CD4-positive, CD25-positive, alpha-beta regulatory T cell (primary cell): ENCODE results near the gene LRRC17. TPM values are rescaled to one million over a fixed set of nuclear protein-coding genes. Genes with fewer than 3 reads are reported as not detected.

ENCODE experiments used
- ATAC-seq, 2 donors: fragments of 150-1000 bp; cut with Tn5 transposase; one replicate each; pipeline ENCODE4 v1.10.0; 2021; ENCODE audit warnings: low read depth in 2 of 2, moderate number of reproducible peaks in 2 of 2, moderate library complexity in 1 of 2
- DNase-seq, 3 donors: peaks; one replicate each; pipeline versions ENCODE4 v3.0.0 to v3.0.0-alpha.2; 2012 to 2022; ENCODE audit warnings: mixed read lengths in 1 of 3
- H3K27ac ChIP-seq: one replicate; pipeline ENCODE4 v1.7.0; 2013; ENCODE audit warnings: mild to moderate bottlenecking, low read length; ENCODE audit not compliant: insufficient read depth, poor library complexity, severe bottlenecking
- H3K27me3 ChIP-seq: one replicate; pipeline ENCODE4 v1.7.0; 2013; ENCODE audit warnings: low read length; ENCODE audit not compliant: control insufficient read depth, insufficient read depth
- H3K36me3 ChIP-seq: one replicate; pipeline ENCODE4 v1.7.0; 2013; ENCODE audit warnings: mild to moderate bottlenecking, low read length, moderate library complexity; ENCODE audit not compliant: control insufficient read depth, insufficient read depth
- H3K4me1 ChIP-seq: 2 replicates; pipeline ENCODE4 v1.7.0; 2013; ENCODE audit warnings: mild to moderate bottlenecking, low read length; ENCODE audit not compliant: insufficient read depth, control insufficient read depth, poor library complexity, severe bottlenecking
- H3K4me3 ChIP-seq: one replicate; pipeline ENCODE4 v1.7.0; 2013; ENCODE audit warnings: low read depth, mild to moderate bottlenecking, low read length, moderate library complexity
- H3K9me3 ChIP-seq, 2 experiments: 1 replicate in 1 of 2; 2 replicates in 1 of 2; pipeline ENCODE4 v1.7.0; 2013; ENCODE audit warnings: low read length in 2 of 2, mild to moderate bottlenecking in 1 of 2, moderate library complexity in 1 of 2; ENCODE audit not compliant: control insufficient read depth in 2 of 2
- H3K27ac Mint-ChIP-seq, 3 donors: one replicate each; pipeline ENCODE4 v1.8.0; 2020 to 2022; ENCODE audit warnings: mild to moderate bottlenecking in 3 of 3, mixed read lengths in 3 of 3, moderate library complexity in 2 of 3
- H3K27me3 Mint-ChIP-seq: one replicate; pipeline ENCODE4 v1.8.0; 2022; ENCODE audit warnings: mild to moderate bottlenecking, mixed read lengths
- H3K36me3 Mint-ChIP-seq: one replicate; pipeline ENCODE4 v1.8.0; 2020; ENCODE audit warnings: mixed read lengths
- H3K4me1 Mint-ChIP-seq, 4 donors: one replicate each; pipeline ENCODE4 v1.8.0; 2020 to 2022; ENCODE audit warnings: mixed read lengths in 4 of 4, mild to moderate bottlenecking in 1 of 4
- H3K4me3 Mint-ChIP-seq, 4 donors: one replicate each; pipeline ENCODE4 v1.8.0; 2020 to 2022; ENCODE audit warnings: mild to moderate bottlenecking in 4 of 4, mixed read lengths in 4 of 4, moderate library complexity in 3 of 4
- H3K9me3 Mint-ChIP-seq, 7 donors: one replicate each; pipeline ENCODE4 v1.8.0; 2020 to 2022; ENCODE audit warnings: mixed read lengths in 7 of 7, mild to moderate bottlenecking in 3 of 7, moderate library complexity in 2 of 7
- polyA plus RNA-seq, 4 donors: library from polyadenylated mRNA; unstranded; fragments of 300-500 nt; fragmentation: Illumina TruSeq; gene quantifications; one replicate each; pipeline ENCODE4 v1.2.3, GENCODE V29; 2021
- total RNA-seq: library from RNA; stranded (reverse); gene quantifications from one replicate; pipeline ENCODE4 v1.2.3, GENCODE V29; 2022

The LRRC17 gene
- total and polyA plus RNA-seq, 5 donors from 2014 or later, result 0.32 to 0.69 (median 0.40) TPM; not detected in 2

- H3K36me3 Mint-ChIP-seq, result no peaks in the 10 kb centered on the region
- no peak overlapping the region for H3K27ac Mint-ChIP-seq
- H3K4me1 ChIP-seq, result no peaks in the 10 kb centered on the region
- ATAC-seq (no peak), DNase-seq (no peak)
- no peaks in the 10 kb centered on the region for H3K36me3 ChIP-seq
- H3K9me3 Mint-ChIP-seq, result no peaks in the 10 kb centered on the region
- H3K27me3 Mint-ChIP-seq, result no peaks in the 10 kb centered on the region
- H3K27ac ChIP-seq, result no peak overlapping the region
- H3K4me3 ChIP-seq, result no peak overlapping the region
- H3K4me1 Mint-ChIP-seq, result no peaks in the 10 kb centered on the region
- no peaks in the 10 kb centered on the region for H3K9me3 ChIP-seq
- H3K4me3 Mint-ChIP-seq, result no peak overlapping the region
- H3K27me3 ChIP-seq, result no peaks in the 10 kb centered on the region
Measured at GRCh38 chr7:102918845-102919244, 6.0 kb downstream of the LRRC17 start.

GRCh38 chr7:102925976-102926782, 13.4 kb downstream of the LRRC17 start:
- no peak for DNase-seq
- no peak for ATAC-seq
- no peaks in the 10 kb centered on the region for H3K36me3 Mint-ChIP-seq
- no peak overlapping the region for H3K4me3 ChIP-seq
- H3K9me3 Mint-ChIP-seq, result peaks cover 0 to 3% (median 0%) of the 10 kb centered on the region in 7 donors
- H3K27ac ChIP-seq, result no peak overlapping the region
- H3K9me3 ChIP-seq, result no peaks in the 10 kb centered on the region
- H3K4me1 Mint-ChIP-seq, result no peaks in the 10 kb centered on the region
- H3K36me3 ChIP-seq, result no peaks in the 10 kb centered on the region
- H3K27ac Mint-ChIP-seq, result no peak overlapping the region
- no peaks in the 10 kb centered on the region for H3K4me1 ChIP-seq
- H3K27me3 Mint-ChIP-seq, result peaks cover 29% of the 10 kb centered on the region
- H3K4me3 Mint-ChIP-seq, result no peak overlapping the region
- no peaks in the 10 kb centered on the region for H3K27me3 ChIP-seq

- no peak overlapping the region for H3K27ac ChIP-seq
- H3K36me3 ChIP-seq, result no peaks in the 10 kb centered on the region
- no peaks in the 10 kb centered on the region for H3K4me1 ChIP-seq
- H3K27me3 ChIP-seq, result no peaks in the 10 kb centered on the region
- H3K4me3 ChIP-seq, result no peak overlapping the region
- no peak overlapping the region for H3K4me3 Mint-ChIP-seq
- DNase-seq, result no peak
- no peak for ATAC-seq
- H3K27ac Mint-ChIP-seq, result no peak overlapping the region
- peaks cover 29% of the 10 kb centered on the region for H3K27me3 Mint-ChIP-seq
- no peaks in the 10 kb centered on the region for H3K9me3 ChIP-seq
- H3K36me3 Mint-ChIP-seq, result no peaks in the 10 kb centered on the region
- H3K4me1 Mint-ChIP-seq, result no peaks in the 10 kb centered on the region
- peaks cover 0 to 3% (median 0%) of the 10 kb centered on the region in 7 donors for H3K9me3 Mint-ChIP-seq
Measured at GRCh38 chr7:102926783-102927140, 14.0 kb downstream of the LRRC17 start.

- DNase-seq (no peak), ATAC-seq (no peak)
- Histone ChIP-seq H3K27me3 (no peaks in the 10 kb centered on the region), H3K27ac (no peak overlapping the region), H3K9me3 (no peaks in the 10 kb centered on the region), H3K4me3 (no peak overlapping the region), H3K36me3 (no peaks in the 10 kb centered on the region), H3K4me1 (no peaks in the 10 kb centered on the region)
- Mint-ChIP-seq H3K36me3 (no peaks in the 10 kb centered on the region), H3K9me3 (peaks cover 0 to 3% (median 0%) of the 10 kb centered on the region in 7 donors), H3K27ac (no peak overlapping the region), H3K27me3 (peaks cover 29% of the 10 kb centered on the region), H3K4me3 (no peak overlapping the region), H3K4me1 (no peaks in the 10 kb centered on the region)
Measured at GRCh38 chr7:102927312-102927933, 14.6 kb downstream of the LRRC17 start.

- Mint-ChIP-seq H3K9me3 (peaks cover 0 to 3% (median 0%) of the 10 kb centered on the region in 7 donors), H3K4me3 (no peak overlapping the region), H3K4me1 (no peaks in the 10 kb centered on the region), H3K27ac (no peak overlapping the region), H3K27me3 (peaks cover 17% of the 10 kb centered on the region), H3K36me3 (no peaks in the 10 kb centered on the region)
- no peaks in the 10 kb centered on the region for H3K9me3 ChIP-seq
- H3K36me3 ChIP-seq, result no peaks in the 10 kb centered on the region
- H3K27ac ChIP-seq, result no peak overlapping the region
- no peaks in the 10 kb centered on the region for H3K4me1 ChIP-seq
- ATAC-seq (no peak), DNase-seq (no peak)
- no peak overlapping the region for H3K4me3 ChIP-seq
- peaks cover 2% of the 10 kb centered on the region for H3K27me3 ChIP-seq
Measured at GRCh38 chr7:102931757-102932156, 19.0 kb downstream of the LRRC17 start.

GRCh38 chr7:102933763-102934162, 21.0 kb downstream of the LRRC17 start:
- Mint-ChIP-seq H3K4me1 (no peaks in the 10 kb centered on the region), H3K9me3 (peaks cover 0 to 1% (median 0%) of the 10 kb centered on the region in 7 donors), H3K27me3 (peaks cover 4% of the 10 kb centered on the region), H3K27ac (no peak overlapping the region), H3K36me3 (no peaks in the 10 kb centered on the region), H3K4me3 (no peak overlapping the region)
- H3K27me3 ChIP-seq, result peaks cover 2% of the 10 kb centered on the region
- H3K36me3 ChIP-seq, result no peaks in the 10 kb centered on the region
- no peaks in the 10 kb centered on the region for H3K9me3 ChIP-seq
- no peak overlapping the region for H3K27ac ChIP-seq
- H3K4me1 ChIP-seq, result no peaks in the 10 kb centered on the region
- no peak overlapping the region for H3K4me3 ChIP-seq
- no peak for DNase-seq
- ATAC-seq, result no peak

GRCh38 chr7:102934239-102934638, 21.4 kb downstream of the LRRC17 start:
- H3K27ac Mint-ChIP-seq, result no peak overlapping the region
- Histone ChIP-seq H3K36me3 (no peaks in the 10 kb centered on the region), H3K27ac (no peak overlapping the region), H3K9me3 (no peaks in the 10 kb centered on the region), H3K27me3 (peaks cover 2% of the 10 kb centered on the region), H3K4me1 (no peaks in the 10 kb centered on the region), H3K4me3 (no peak overlapping the region)
- DNase-seq, result no peak
- no peaks in the 10 kb centered on the region for H3K27me3 Mint-ChIP-seq
- H3K4me1 Mint-ChIP-seq, result no peaks in the 10 kb centered on the region
- H3K36me3 Mint-ChIP-seq, result no peaks in the 10 kb centered on the region
- H3K4me3 Mint-ChIP-seq, result no peak overlapping the region
- peaks cover 0 to 1% (median 0%) of the 10 kb centered on the region in 7 donors for H3K9me3 Mint-ChIP-seq
- ATAC-seq, result no peak

- Mint-ChIP-seq H3K4me1 (no peaks in the 10 kb centered on the region), H3K27ac (no peak overlapping the region), H3K9me3 (no peaks in the 10 kb centered on the region), H3K4me3 (no peak overlapping the region), H3K36me3 (no peaks in the 10 kb centered on the region), H3K27me3 (no peaks in the 10 kb centered on the region)
- no peak for DNase-seq
- Histone ChIP-seq H3K4me3 (no peak overlapping the region), H3K9me3 (no peaks in the 10 kb centered on the region), H3K36me3 (no peaks in the 10 kb centered on the region), H3K4me1 (no peaks in the 10 kb centered on the region), H3K27me3 (peaks cover 2% of the 10 kb centered on the region), H3K27ac (no peak overlapping the region)
- no peak for ATAC-seq
Measured at GRCh38 chr7:102934701-102935100, 21.9 kb downstream of the LRRC17 start.
